ACHN (cell line): ENCODE measurements around the gene PDLIM5.
A peak's percentile ranks its signal among the peaks of the same experiment; 100 is the strongest.

Source experiments
- DNase-seq: peaks from one replicate; pipeline ENCODE4 v3.0.0-alpha.2; 2015
- in situ Hi-C: cut with HindIII; loops from 2 replicates; pipeline ENCODE4 v1.10.0; 2017; ENCODE audit warnings: low sequenced_read_pairs, low pct_ligation_motif_present, low pct_unique_long_range_greater_than_20kb

The PDLIM5 gene

DNA sequence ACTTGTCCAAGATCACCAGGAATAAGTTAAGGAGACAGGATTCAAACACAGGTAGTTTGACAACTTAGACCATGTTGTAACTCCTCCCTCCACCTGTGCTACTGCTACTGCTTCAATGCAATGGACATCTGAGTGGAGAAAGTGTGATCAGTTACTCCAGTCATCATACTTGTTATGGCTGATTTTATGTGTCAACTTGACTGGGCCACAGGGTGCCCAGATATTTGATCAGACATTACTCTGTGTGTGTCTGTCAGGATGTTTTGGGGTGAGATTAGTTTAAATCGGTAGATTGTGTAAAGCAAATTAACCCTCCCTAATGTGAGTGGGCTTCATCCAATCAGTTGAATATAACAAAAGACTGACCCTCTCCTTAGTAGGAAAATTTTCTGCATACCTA lies 34.8 kb upstream of the PDLIM5 start:
- no peak for DNase-seq
- in situ Hi-C loops: loop anchor here (25.0 kb wide), 1 partner anchor 170 kb away; no protein-coding TSS in a partner anchor

- in situ Hi-C loops: loop anchor here (25.0 kb wide), 1 partner anchor 168 kb away; no protein-coding TSS in a partner anchor
- DNase-seq: no peak
Measured at GRCh38 chr4:94419549-94419948, 32.2 kb upstream of the PDLIM5 start.

GRCh38 chr4:94419956-94420355 lies 31.8 kb upstream of the PDLIM5 start:
- in situ Hi-C loops: loop anchor here (25.0 kb wide), 1 partner anchor 167 kb away; no protein-coding TSS in a partner anchor
- DNase-seq: peak; percentile 14

GRCh38 chr4:94420356-94420755 lies 31.4 kb upstream of the PDLIM5 start:
- in situ Hi-C loops: loop anchor here (25.0 kb wide), 1 partner anchor 167 kb away; no protein-coding TSS in a partner anchor
- DNase-seq: no peak

GRCh38 chr4:94426783-94427182 lies 25.0 kb upstream of the PDLIM5 start:
- in situ Hi-C loops: no loop called here
- DNase-seq: no peak

DNA sequence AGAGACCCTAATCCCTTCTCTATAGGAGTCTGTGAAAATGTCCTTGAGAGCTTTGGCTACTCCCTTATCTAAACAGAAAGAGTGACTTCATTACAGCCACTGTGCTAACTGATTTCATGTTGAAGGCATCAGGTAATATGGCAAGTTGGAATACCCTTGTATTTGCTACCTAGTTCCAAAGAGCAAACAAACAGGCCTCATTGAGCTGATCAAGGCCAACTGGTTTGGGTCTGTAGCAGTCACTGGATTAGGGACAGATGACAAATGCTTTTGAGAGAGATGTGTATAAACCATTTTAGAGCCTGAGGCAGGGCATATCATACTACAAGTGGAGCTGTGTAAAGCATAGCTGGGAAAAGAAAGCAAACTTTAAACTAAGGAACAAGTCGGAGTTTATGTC lies 22.9 kb upstream of the PDLIM5 start:
- in situ Hi-C loops: no loop called here
- no peak for DNase-seq

DNA sequence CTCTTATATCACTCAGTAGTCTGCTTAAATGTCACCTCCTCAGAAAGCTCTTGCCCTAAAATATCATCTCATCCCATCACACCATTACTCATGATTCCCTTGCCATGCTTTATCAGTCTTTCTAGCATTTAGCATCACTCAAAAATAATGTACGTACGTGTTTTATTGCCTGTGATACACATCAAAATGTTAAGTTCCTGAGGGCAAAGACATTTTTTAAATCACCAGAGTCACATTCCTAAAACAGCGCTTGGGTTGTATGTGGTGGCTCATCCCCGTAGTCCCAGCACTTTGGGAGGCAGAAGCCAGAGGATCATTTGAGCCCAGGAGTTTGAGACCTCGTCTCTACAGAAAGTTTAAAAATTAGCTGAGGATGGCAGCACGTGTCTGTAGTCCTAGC lies 21.3 kb upstream of the PDLIM5 start:
- DNase-seq: no peak
- in situ Hi-C loops: no loop called here

DNA sequence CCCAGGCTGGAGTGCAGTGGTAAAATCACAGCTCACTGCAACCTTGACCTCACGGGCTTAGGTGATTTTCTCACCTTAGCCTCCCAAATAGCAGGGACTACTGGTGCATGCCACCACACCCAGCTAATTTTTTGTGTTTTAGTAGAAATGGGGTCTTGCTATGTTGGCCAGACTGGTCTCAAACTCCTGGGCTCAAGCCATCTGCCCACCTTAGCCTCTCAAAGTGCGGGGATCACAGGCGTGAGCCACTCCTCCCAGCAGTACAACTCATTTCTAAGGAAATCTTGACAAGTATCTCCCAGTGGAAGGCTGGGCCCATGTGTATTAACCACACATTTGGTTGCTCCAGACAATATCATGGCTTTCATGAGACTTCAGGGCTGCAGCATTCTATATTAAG lies 20.4 kb upstream of the PDLIM5 start:
- no peak for DNase-seq
- in situ Hi-C loops: no loop called here

DNA sequence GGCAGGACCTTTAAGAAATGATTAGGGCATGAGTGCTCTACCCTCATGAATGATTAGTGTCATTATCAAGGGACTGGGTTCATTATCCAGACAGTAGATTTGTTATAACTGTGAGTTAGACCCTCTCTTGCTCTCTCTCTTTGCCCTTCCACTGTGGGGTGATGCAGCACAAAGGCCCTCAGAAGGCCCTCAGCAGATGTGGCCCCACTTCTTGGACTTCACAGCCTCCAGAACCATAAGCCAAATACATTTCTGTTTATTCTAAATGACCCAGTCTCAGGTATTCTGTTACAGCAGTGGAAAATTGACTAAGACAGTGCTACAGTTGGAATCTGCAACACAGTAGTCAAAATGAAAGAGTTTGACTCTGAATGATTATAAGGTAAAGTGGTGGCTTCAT lies 17.2 kb upstream of the PDLIM5 start:
- in situ Hi-C loops: no loop called here
- no peak for DNase-seq

- in situ Hi-C loops: no loop called here
- no peak for DNase-seq
Measured at GRCh38 chr4:94435874-94436273, 15.9 kb upstream of the PDLIM5 start.

DNA sequence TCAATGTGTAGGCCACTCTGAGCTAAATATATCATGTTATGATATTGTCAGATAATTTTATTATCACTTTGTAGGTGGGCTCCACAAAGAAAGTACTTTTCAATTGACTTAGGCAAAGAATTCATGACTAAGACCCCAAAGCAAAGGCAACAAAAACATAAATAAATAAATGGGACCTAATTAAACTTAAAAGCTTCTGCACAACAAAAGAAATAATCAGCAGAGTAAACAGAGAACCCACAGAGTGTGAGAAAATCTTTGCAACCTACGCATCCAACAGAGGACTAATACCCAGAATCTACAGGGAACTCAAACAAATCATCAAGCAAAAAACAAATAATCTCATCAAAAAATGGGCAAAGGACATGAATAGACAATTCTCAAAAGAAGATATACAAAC lies 15.2 kb upstream of the PDLIM5 start:
- in situ Hi-C loops: no loop called here
- no peak for DNase-seq

GRCh38 chr4:94439606-94440005 lies 12.1 kb upstream of the PDLIM5 start:
- no peak for DNase-seq
- in situ Hi-C loops: no loop called here

- DNase-seq: no peak
- in situ Hi-C loops: no loop called here
Measured at GRCh38 chr4:94441838-94442237, 9.9 kb upstream of the PDLIM5 start.

- in situ Hi-C loops: no loop called here
- DNase-seq: no peak
Measured at GRCh38 chr4:94442251-94442650, 9.5 kb upstream of the PDLIM5 start.

- DNase-seq: no peak
- in situ Hi-C loops: no loop called here
Measured at GRCh38 chr4:94446386-94446785, 5.4 kb upstream of the PDLIM5 start.

DNA sequence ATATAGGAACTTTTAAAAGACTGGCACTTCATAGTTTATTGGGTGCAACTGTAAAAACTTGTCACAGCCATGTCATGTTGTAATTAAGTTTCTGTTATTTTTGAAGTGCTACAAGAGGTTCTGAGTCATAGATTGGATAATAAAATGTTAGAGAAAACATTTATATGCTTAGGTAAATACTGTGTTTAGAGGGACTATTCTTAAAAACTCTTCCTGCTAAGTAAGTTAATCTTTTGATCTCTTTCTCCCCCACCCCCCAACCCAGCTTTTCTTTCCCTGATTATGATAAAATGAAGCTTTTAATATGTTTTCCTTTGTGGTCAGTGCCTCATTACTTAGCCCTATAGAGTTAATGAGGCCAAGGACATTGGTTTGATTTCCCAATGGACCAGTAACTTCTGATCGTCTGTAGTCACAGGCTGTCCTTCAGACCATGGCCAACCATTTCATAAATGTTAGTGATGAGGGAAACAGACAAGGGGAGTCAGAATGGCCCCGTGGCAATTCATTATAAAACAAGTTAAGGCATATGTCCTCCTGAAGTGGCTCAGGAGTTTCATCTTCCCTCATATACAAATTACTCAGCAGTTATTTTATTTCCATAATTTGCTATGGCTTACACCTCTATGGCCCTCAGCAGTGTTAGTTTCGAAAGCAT lies 3.9 kb upstream of the PDLIM5 start:
- DNase-seq: no peak
- in situ Hi-C loops: no loop called here

DNA sequence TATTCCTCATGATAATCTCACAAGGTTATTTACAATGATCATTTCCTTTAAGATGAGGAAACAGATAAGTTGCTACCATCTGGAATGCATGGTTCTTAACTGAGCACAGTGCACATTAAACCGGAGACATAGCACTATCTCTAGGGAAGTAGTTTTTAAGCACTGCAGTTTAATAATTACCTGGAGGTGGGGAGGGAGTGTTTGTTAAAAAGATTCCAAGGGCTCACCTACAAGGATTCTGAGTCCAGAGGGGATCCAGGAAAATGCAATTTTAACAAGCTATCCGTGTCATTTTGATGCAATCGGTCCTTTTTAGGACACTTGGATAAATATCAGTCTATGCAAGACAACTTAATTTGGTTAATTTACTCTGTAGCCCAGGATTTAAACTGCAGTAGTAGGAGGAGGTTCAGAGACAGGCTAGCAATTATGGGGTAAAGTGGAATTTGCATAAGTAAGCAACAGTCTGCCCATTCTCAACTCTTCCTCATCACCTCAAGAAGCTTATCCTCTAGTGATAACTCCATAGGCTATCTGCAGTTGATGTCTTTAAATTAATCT lies 2.8 kb upstream of the PDLIM5 start:
- in situ Hi-C loops: no loop called here

GRCh38 chr4:94451051-94451694 lies 569 bp upstream of the PDLIM5 start:
- in situ Hi-C loops: no loop called here
- peak; percentile 11 for DNase-seq

More for the DNA sequence above, 2.8 kb upstream of the PDLIM5 start:
- no peak for DNase-seq

DNA sequence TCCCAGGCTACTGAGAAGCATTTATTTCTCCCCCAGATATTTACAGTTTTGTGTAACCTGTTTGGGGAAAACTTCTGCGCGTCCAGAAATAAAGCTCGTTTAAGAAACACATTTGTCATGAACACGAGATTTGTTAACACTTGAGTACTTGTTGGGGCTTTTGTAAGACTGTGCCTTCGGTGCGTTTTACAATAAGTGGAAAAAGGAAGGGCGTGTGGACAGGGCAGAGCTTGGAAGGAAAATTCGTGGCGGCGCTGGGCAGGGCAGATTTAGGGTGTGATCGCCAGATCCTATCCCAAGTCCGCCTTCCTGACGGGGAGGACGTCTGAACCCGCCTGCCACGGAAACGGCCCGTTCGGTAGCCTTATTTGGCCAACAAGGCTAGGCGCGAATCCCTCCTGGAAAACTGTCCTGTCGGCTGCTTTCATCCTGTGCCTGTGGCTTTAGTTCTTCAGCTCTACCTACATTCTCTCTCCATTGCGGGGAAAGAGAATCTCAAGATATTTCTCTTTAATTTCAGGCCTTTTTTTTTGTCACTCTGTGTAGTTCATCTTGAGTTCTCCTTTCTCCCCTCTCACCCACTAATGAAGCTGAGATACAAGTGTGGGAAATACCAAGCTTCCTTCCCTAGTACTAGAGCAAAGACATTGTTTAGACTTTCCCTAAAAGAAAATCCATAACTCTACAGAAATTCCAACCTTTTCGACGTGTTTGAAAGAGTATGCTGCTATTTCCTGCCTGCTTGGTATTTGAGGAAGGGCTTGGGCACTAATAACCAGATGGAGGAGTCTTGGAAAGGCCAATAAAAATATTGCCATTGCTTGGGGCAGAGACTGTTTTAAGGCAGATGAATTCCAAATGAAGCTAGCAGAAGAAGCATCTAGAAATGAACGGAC lies 982 bp downstream of the PDLIM5 start:
- peak; percentile 84 for DNase-seq
- in situ Hi-C loops: no loop called here
